GOT3 (cell line): ENCODE measurements around the gene RRP1.

Experiments
- DNase-seq: peaks from one replicate; lab custom pipeline; 2025; ENCODE audit warnings: mixed read lengths; lab: John Stamatoyannopoulos, UW

Gene RRP1

DNA sequence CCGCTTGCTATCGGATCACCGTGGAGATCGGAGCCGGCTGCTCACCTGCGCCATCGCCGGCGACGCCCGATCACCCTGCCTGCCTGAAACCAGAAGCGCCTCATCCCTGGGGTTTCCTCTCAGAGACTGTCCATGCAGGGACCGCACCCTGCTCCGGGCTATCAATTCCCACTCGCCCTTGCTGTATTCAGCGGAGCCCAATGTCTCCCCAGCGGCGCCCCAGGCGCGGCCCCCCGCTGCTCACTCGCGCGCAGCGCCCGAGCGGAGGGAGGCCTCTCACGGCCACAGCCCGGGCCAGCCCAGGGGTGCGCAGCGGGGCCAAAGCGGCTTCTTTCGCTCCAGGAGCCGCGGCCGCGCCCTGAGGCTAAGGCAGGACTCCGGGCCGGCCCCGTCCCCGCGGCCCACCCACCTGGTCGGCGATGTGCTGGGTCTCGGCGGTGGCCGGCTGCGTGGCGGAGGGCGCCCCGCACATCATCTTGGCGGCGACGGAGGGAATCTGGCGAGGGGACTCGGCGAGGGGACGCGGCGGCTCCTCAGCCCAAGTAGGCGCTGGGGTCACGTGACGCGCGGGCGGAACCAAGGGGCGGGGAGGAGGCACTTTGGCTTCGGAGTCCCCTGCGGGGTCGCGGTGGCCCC lies 13.5 kb upstream of the RRP1 start, which contains the start of gene CSTB:
Gene CSTB, minus strand, starts transcription at position 514 of the 636 bp plus-strand sequence. Its CDS starts 39 bp downstream, at position 475.
- no peak for DNase-seq

DNA sequence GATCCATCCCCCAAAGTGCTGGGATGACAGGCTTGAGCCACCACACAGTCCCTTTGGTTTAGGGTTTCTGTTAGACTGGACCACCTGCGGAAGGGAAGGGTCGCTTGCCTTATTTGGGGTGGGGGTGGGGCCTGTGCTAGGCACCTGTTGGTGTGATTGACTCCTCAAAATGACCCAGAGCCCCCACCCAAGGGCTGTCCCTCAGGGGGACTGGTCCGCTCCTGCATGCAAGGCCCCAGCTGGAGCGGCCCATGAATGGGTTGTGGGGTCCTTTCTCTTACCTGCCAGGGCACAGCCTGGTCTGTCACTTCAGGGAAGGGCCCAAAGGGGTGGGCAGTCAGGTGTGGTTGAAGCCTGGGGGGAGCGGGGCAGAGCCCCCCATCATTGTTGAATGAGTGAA lies 11.4 kb upstream of the RRP1 start:
- no peak for DNase-seq

DNA sequence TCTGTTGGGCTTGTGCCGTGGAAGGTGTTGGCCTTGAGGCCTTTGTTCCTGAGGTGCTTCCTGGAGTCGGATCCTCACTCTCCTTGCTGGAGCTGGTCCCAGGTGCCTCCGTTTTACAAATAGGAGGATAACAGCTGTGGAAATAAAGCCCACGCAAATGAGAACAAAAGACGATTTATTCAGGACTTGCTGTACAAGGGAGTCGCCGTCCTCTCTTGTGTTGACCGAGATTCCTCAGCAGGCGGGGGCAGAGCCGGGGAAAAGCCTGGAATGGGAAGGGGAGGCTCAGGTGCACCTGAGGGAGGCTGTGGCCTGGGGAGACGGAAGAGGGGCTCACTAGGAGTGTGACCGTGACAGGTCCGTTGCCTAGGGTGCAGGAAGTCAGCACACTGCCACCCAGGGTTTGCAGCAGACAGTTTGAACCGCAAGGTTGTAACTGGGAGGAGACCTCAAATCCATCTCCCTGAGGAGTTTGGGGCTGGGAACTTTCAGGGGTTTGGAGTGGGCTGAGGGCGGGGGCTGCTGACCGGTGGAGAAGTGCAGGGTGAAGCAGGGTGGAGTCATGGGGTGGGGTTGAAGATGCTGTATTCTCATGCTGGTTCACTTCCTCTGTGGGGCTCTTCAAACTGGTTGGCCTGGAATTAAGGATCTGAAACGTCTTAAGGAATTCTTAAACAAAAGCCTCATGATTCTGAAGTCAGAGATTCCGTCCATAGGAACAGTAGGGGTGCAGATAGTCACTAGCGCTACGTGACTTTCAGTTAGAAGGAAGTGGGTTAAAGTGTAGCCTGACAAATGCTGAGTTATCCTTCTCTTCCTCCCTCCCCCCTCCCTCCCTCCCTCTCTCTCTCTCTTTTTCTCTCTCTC lies 10.7 kb upstream of the RRP1 start:
- DNase-seq, result no peak

DNA sequence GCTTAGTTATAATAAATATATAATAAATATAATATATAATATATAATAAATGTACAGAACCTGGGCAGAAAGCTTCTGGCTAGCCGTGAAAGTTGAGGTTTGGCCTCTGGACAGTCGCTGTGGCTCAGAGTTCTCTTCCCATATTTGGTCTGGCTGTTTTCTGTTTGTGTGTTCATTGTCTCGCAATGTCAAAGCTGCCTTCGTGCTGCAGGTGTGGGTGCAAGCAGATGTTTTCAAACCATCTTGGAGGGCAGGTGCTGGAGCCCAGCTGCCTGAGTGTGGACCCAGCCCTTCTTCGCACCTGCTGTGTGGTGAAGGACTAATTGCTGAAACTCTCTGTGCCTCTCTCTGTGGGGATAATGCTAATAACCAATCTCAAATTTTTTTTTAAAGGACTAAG lies 9.7 kb upstream of the RRP1 start:
- no peak for DNase-seq

DNA sequence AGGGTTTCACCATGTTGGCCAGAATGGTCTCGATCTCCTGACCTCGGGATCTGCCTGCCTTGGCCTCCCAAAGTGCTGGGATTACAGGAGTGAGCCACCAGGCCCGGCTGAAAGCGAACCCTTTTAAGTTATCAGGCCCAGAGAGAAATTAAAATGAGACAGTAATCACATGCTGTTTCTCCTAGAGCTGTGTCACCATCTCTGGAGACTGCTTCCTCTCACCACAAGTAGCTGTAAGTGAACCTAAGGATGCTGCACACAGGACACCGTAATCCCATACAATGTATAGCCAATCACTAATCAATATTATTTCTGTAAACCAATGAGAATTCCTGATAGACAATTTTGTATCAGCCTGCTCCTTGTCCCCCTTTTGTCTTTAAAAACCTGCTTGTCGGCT lies 7.5 kb upstream of the RRP1 start:
- DNase-seq, result no peak

DNA sequence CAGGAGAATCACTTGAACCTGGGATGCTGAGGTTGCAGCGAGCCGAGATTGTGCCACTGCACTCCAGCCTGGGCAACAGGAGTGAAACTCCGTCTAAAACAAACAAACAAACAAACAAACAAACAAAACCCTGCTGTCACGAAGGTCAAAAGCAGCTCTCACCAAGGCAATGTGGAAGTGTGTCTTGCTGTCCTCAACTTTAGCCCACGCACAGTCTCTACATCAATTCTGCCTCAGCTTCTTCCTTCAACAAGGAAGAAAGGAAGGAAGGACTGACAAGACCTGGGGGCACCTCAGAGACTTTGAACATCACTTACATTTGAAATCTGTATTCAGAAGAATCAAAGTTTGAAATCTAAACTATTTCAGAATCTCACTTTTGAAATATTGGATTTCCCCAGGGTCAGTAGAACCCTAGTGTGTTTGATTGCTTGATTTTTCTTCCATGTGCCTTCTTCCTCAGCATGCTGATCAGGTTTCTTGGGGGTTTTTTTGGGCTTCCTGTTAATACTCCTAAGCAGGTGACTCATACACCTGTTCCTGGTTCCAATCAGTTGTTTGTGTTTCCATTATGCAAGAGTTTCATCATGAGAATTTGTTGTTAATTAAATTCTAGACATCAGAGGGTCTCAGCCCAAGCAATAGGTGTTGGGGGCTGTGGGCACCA lies 6.8 kb upstream of the RRP1 start:
- no peak for DNase-seq

DNA sequence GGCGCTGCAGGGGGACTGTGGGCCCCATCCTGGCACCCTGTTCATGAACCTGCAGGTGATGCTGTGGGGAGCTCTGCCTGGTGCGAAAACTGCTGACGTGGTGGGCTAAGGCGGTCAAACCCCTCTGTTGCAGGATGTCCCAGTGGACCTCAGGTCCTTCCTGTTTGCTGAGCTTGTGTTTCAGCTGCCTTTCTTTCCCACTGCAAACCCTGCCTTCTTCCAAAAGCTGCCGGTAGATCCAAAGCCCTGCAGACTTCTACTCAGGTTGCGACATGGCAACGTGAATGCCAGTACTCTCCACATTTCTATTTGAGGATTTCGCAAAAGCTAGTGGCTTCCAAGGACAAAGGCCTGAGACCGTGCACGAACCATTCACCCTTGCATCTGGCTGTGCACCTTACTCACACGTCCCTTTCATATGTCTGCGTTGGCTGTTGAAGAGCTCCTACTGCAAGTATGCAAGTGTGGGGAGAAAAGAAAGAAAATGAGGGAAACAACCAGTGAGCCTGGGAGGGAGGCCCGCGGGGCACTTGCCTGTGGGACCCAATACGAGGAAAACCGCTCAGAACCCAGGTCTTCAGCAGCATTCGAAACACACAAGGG lies 6.2 kb upstream of the RRP1 start:
- no peak for DNase-seq

DNA sequence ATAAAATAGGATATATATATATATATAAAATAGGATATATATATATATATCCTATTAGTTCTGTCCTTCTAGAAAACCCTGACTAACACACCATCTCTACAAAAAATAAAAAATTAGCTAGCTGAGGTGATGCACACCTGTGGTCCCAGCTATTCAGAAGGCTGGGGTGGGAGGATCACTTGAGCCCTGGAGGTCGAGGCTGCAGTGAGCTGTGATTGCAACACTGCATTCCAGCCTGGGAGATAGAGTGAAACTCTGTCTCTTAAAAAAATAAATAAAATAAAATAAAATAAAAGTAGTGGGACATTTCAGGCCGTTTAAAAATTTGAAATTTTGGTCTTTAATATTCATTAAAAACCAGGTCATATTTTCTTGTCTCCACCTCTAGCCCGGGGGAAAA lies 4.2 kb upstream of the RRP1 start:
- no peak for DNase-seq

DNA sequence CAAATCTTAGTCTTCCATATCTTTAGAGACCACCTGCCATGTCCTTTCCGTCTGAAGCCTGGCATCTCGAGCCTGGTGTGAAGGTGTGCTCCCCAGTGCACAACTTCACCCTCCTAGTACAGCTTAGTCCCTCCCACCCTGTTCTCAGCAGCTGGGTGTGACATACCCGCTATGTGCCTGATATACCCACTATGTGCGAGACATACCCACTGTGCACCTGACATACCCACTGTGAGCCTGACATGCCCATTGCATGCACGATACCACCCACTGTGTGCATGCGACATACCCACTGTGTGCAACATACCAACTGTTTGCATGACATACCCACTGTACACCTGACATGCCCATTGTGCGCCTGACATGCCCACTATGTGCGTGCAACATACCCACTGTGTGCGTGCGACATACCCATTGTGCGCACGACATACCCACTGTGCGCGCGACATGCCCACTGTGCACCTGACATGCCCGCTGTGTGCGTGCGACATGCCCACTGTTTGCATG lies 3.0 kb upstream of the RRP1 start:
- no peak for DNase-seq

DNA sequence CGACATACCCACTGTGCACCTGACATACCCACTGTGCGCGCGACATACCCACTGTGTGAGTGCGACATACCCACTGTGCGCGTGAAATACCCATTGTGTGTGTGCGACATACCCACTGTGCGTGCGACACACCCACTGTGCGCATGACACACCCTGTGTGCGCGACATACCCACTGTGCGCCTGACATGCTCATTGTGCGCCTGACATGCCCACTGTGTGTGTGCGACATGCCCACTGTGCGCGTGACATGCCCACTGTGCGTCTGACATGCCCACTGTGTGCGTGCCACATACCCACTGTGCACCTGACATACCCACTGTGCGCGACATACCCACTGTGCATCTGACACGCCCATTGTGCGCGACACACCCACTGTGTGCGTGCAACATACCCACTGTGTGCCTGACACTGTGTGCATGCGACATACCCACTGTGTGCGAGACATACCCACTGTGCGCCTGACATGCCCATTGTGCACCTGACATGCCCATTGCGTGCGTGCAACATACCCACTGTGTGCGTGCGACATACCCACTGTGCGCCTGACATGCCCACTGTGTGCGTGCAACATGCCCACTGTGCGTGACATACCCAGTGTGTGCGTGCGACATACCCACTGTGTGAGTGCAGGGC lies 2.5 kb upstream of the RRP1 start:
- no peak for DNase-seq

DNA sequence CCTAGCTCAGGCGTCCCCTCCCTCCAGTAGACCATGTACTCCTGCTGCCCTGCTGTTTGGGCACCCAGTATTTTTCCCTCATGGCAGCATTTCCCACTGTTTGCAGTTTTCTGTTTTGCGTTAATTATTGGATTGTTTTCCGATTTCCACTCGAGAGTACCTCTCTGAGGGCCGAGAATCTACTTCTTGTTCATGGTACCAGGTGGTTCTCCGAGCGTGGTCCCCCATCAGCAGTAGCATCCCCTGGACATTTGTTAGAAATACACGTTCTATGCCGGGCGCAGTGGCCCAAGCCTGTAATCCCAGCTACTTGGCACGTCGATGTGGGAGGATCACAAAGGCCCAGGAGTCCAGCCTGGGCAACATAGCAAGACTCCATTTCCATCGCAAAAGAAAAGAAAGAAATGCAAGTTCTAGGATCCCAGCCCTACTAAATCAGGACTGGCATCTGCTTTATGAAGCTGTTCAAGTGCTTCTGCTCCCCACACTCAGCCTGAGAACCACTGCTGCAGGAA lies 690 bp downstream of the RRP1 start:
- DNase-seq, result no peak

DNA sequence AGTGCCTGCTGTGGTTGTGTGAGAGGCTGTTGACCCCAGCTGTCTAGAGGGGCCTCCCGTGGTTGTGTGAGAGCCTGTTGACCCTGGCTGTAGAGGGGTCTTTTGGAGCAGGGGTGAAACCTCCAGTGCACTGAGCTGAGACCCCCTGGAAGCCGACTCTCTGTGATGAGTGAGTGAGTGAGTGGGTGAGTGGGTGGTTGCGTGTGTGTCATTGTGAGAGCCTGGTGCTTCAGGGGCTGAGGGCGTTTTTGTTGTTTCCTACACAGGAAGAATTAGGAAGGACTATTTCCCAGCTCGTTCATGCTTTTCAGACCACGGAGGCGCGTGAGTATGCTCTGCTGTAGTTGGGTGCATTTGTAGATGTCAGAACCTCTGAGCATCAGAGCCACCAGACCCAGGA lies 3.0 kb downstream of the RRP1 start:
- no peak for DNase-seq

DNA sequence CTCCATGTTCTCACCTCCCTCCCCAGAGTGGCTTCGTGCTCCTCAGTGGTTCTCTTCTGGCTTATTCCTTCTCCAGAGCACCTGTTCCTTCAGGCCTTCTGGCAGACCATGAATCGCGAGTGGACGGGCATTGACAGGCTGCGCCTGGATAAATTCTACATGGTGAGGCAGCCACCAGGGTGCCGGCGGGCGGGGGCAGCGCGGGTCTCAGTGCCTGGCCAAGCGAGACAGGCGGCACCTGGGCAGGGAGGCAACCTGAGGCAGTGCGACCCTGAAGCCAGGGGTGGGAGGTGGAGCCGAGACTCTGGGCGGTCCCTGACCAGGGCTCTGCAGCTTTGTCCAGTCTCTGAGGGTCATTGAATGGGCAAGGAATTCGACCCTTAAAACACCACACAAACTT lies 3.9 kb downstream of the RRP1 start:
- DNase-seq, result no peak

DNA sequence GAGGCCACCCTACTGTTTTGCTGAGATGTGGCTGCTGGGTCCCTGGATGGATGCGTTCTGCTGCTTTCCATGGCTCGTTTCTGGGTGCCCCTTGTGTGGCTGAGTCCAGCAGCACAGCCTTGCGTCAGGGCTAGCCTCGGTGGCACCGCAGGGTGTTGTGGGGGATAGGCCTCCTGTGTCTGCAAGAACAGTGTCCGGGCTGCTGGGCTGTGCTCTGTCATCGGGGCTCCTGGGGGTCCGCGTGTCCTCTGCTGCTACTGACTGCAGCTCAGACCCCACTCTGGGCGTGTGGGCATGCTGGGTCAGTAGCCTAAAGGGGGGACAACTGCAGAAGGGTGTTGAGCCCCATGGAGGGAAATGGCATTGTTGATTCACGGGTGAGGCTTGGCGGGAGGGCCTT lies 4.9 kb downstream of the RRP1 start:
- DNase-seq, result no peak

DNA sequence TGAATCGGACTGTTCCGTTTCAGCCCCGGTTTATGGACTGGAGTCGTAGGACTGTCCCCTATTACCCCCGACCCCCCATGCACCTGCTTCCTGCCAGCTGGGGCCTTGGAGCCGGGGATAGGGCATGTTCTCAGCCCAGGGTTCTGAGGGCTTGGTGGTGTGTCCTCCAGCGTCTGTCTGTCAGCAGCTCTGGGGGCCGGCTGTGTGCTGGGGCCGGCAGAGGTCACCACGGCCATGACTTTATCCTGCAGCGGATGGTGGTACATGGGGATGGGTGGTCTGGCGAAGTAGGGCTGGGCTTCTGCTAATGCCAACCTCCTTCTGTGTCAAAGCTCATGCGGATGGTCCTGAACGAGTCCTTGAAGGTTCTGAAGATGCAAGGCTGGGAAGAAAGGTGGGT lies 5.5 kb downstream of the RRP1 start:
- DNase-seq, result no peak

DNA sequence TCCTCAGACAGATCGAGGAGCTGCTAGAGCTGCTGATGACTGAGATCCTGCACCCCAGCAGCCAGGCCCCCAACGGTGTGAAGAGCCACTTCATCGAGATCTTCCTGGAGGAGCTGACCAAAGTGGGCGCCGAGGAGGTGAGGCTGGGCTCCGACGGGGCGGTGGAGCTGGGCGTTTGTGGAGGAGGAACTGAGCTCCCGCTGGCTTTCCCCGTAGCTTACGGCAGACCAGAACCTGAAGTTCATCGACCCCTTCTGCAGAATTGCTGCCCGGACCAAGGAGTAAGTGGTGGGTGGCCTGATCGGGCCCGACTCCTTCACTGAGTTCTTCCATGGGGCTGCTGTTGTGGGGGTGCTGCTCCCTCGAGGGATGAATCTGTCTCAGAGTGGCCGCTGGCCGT lies 8.0 kb downstream of the RRP1 start:
- no peak for DNase-seq

DNA sequence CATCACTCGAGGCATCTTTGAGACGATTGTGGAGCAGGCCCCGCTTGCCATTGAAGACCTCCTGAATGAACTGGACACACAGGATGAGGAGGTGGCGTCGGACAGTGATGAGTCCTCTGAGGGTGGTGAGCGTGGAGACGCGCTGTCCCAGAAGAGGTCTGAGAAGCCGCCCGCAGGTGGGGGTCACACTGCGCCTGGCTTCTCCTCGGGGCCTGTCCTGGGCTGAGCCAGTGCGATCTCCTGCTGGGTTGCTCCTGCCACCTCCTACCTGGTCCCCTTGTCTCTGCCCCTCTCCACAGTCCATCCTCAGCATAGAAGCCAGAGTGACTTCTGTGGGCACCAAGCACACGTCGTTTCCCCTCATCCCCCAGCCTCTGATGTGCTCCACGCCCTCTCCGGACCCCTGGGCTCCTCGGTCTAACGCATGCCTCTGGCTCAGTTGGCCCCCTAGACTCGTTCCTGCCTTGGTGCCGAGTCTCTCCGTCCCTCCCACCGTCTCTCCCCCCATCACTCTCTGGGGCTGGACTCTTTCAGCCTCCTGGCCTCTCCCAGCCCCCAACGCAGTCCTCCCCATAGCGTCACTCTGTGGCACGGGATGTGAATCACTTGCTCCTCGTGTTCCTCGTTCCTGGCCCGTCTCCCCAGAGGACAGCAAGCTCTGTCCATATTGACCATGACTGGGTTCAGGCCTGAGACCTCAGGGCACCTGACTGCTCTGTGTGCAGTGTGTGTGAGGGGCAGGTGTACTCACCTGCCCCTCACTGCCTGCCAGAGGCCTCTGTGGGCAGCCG lies 8.7 kb downstream of the RRP1 start:
- no peak for DNase-seq

DNA sequence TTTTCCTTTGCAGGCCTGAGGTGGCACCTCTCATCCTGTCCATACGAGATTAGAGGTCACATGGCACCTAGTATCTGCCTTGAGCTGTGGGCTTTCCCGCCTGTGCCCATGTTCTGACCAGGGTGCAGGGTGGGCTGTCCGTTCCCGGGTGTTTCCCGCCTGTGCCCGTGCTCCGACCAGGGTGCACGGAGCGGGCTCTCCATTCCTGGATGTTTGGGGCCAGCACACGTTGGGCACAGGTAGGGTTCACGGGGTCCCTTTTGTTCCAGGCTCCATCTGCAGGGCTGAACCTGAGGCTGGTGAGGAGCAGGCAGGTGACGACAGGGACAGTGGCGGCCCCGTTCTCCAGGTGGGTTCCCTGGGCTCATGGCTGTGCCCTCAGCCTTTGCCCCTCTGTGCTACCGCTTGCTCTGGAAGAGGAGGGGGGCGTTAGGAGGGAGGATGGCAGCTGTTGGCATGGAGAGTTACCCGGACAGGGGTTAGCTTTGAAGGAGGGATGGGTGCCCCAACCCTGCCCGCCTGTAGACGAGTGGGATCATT lies 10.0 kb downstream of the RRP1 start:
- DNase-seq, result no peak

DNA sequence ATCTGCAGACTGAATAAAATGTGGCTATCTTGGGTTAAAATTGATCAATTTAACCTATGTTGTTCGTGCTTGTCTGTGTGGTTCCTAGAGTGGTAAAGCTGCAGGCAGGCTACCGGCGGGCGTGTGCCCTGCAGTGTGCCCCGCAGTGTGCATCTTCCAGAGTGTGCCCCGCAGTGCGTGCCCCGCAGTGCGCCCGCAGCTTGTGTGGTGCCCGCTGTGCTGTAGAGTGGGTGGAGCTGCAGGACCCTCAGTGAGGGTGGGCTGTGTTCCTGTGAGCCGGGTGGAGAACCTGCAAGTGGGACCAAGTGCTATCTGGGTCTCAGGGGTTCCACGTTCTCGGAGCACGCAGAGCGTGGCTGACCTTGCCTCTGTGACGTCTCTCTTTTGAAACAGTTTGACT lies 10.7 kb downstream of the RRP1 start:
- DNase-seq, result no peak

DNA sequence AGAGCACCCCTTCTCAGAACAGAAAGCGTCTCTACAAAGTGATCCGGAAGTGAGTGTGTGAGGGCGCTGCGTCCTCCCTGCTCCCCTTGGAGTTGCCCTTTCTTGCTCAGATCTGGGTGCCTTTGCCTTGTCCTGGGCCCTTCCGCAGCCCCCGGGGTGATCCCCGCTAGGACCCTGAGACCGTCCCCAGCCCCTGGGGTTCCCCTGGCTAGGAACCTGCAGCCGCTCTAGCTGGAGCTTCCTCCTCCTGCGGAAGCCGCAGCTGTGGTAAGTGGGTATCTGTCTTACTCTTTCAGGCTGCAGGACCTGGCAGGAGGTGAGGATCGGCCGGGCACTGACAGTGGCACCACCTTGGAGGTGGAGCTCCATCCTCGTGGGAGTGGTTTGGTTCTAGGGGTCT lies 11.2 kb downstream of the RRP1 start:
- DNase-seq, result no peak
